Progenitor cell of endocrine pancreas (in vitro differentiated cells): Measurements from ENCODE around the gene COL4A6. TPM values are rescaled to one million over a fixed set of nuclear protein-coding genes. Genes with fewer than 3 reads are reported as not detected.

Source experiments
- DNase-seq: peaks from one replicate; pipeline ENCODE4 v3.0.0; 2021; ENCODE audit warnings: low spot score; ENCODE audit not compliant: unreplicated experiment
- H3K27ac Mint-ChIP-seq: 2 replicates; pipeline ENCODE4 v1.8.0; 2021; ENCODE audit warnings: mild to moderate bottlenecking, moderate library complexity, mixed read lengths
- H3K27me3 Mint-ChIP-seq: 2 replicates; pipeline ENCODE4 v1.8.0; 2021; ENCODE audit warnings: mixed read lengths
- H3K36me3 Mint-ChIP-seq: 2 replicates; pipeline ENCODE4 v1.8.0; 2022; ENCODE audit warnings: mixed read lengths; ENCODE audit not compliant: insufficient read depth
- H3K4me1 Mint-ChIP-seq: 2 replicates; pipeline ENCODE4 v1.8.0; 2021; ENCODE audit warnings: low read depth, mixed read lengths
- H3K4me3 Mint-ChIP-seq: 2 replicates; pipeline ENCODE4 v1.8.0; 2021; ENCODE audit warnings: low read depth, mild to moderate bottlenecking, moderate library complexity, mixed read lengths
- H3K9me3 Mint-ChIP-seq: 2 replicates; pipeline ENCODE4 v1.8.0; 2021; ENCODE audit warnings: low read depth, mixed read lengths
- CTCF ChIP-seq: fragments of 200-600 bp; sonication (generic); IDR thresholded peaks from one replicate; pipeline ENCODE4 v1.5.0; 2021; ENCODE audit warnings: antibody characterized with exemption, mild to moderate bottlenecking; ENCODE audit not compliant: unreplicated experiment
- total RNA-seq: library from RNA; stranded (reverse); gene quantifications from 2 replicates; pipeline ENCODE4 v1.2.1, GENCODE V29; 2021

The COL4A6 gene
- total RNA-seq, 1 donor from 2014 or later, result 66.6 TPM

GRCh38 chrX:108168961-108169740 is 269.1 kb downstream of the COL4A6 start:
- Mint-ChIP-seq H3K36me3 (peaks cover 8% of the 10 kb centered on the region), H3K27ac (no peak overlapping the region), H3K27me3 (no peaks in the 10 kb centered on the region), H3K9me3 (no peaks in the 10 kb centered on the region), H3K4me1 (no peaks in the 10 kb centered on the region), H3K4me3 (no peak overlapping the region)
- no peak for DNase-seq
- TF ChIP-seq CTCF, result no peak

- no peak for DNase-seq
- no peak for TF ChIP-seq CTCF
- no peak overlapping the region for H3K27ac Mint-ChIP-seq
- H3K36me3 Mint-ChIP-seq, result peaks cover 11% of the 10 kb centered on the region
- H3K4me3 Mint-ChIP-seq, result no peak overlapping the region
- no peaks in the 10 kb centered on the region for H3K4me1 Mint-ChIP-seq
- H3K27me3 Mint-ChIP-seq, result no peaks in the 10 kb centered on the region
- H3K9me3 Mint-ChIP-seq, result no peaks in the 10 kb centered on the region
These were observed 270.9 kb downstream of the COL4A6 start for GRCh38 chrX:108167211-108167872.

- Mint-ChIP-seq H3K27ac (peak overlapping the region; percentile 20), H3K4me1 (no peaks in the 10 kb centered on the region), H3K9me3 (no peaks in the 10 kb centered on the region), H3K36me3 (peaks cover 6% of the 10 kb centered on the region), H3K4me3 (no peak overlapping the region), H3K27me3 (no peaks in the 10 kb centered on the region)
- peak; percentile 66 for TF ChIP-seq CTCF
- DNase-seq, result no peak
These were observed 272.7 kb downstream of the COL4A6 start for GRCh38 chrX:108165383-108166111.

GRCh38 chrX:108163333-108164082 is 274.7 kb downstream of the COL4A6 start:
- Mint-ChIP-seq H3K27ac (peak overlapping the region; percentile 50), H3K36me3 (peaks cover 4% of the 10 kb centered on the region), H3K4me1 (no peaks in the 10 kb centered on the region), H3K27me3 (no peaks in the 10 kb centered on the region), H3K9me3 (no peaks in the 10 kb centered on the region), H3K4me3 (no peak overlapping the region)
- no peak for TF ChIP-seq CTCF
- no peak for DNase-seq

GRCh38 chrX:108162265-108162664 is 276.0 kb downstream of the COL4A6 start:
- no peak for DNase-seq
- TF ChIP-seq CTCF, result no peak
- no peaks in the 10 kb centered on the region for H3K27me3 Mint-ChIP-seq
- no peak overlapping the region for H3K4me3 Mint-ChIP-seq
- H3K4me1 Mint-ChIP-seq, result no peaks in the 10 kb centered on the region
- no peak overlapping the region for H3K27ac Mint-ChIP-seq
- H3K9me3 Mint-ChIP-seq, result no peaks in the 10 kb centered on the region
- peaks cover 4% of the 10 kb centered on the region for H3K36me3 Mint-ChIP-seq
